HepG2 (cell line): Measurements from ENCODE around the gene FBXO10. TPM values are rescaled to one million over a fixed set of nuclear protein-coding genes. Genes with fewer than 3 reads are reported as not detected.

Experiments
- ATAC-seq: fragments of 200-7000 bp; cut with Tn5 transposase; 3 replicates; pipeline ENCODE4 v1.9.1; 2020; ENCODE audit warnings: mild to moderate bottlenecking, moderate library complexity
- BruUV-seq: library from RNA; stranded (reverse); fragments of 400-500 nt; replicated peaks from 2 replicates; lab custom pipeline; 2021; lab: Mats Ljungman, UMichigan
- CTCF ChIA-PET: fragments of 300-600 bp; formaldehyde crosslinking; extraction: SDS; loops from one replicate; lab custom pipeline; 2021; ENCODE audit warnings: low total read pairs, inconsistent platforms, low intra/inter-chr PET ratio; lab: Yijun Ruan, JAX
- POLR2A ChIA-PET: fragments of 350-600 bp; sonication (Branson Sonifier 250); formaldehyde crosslinking; loops from one replicate; lab custom pipeline; 2020; ENCODE audit warnings: antibody characterized with exemption, inconsistent platforms; lab: Yijun Ruan, JAX
- DNase-seq: peaks from one replicate; pipeline ENCODE4 v3.0.0-alpha.2; 2015; ENCODE audit warnings: low spot score
- FAIRE-seq: peaks from 3 replicates; lab custom pipeline; 2011; peaks lifted over from hg19 to GRCh38; lab: Jason Lieb, UNC
- H2AFZ ChIP-seq: one replicate; pipeline ENCODE4 v1.6.1; 2011; ENCODE audit warnings: low read length, inconsistent platforms
- H3K27ac ChIP-seq: fragments of 300-600 bp; 3 replicates; pipeline ENCODE4 v1.8.0; 2011; ENCODE audit warnings: mixed run types, mild to moderate bottlenecking, mixed read lengths, low read length, inconsistent platforms; ENCODE audit not compliant: insufficient read depth; ENCODE audit errors: extremely low read length
- H3K27me3 ChIP-seq, 2 experiments: fragments of 200-600 bp in 1 of 2; 2 replicates in 1 of 2; 3 replicates in 1 of 2; pipeline versions ENCODE4 v1.6.0 to v1.8.0; 2011; ENCODE audit warnings: low read length in 2 of 2, mild to moderate bottlenecking in 2 of 2, moderate library complexity in 2 of 2, inconsistent platforms in 1 of 2; ENCODE audit not compliant: insufficient read depth in 2 of 2, control insufficient read depth in 1 of 2
- H3K36me3 ChIP-seq, 2 experiments: fragments of 200-600 bp in 1 of 2; replicated peaks in 1 of 2; 2 replicates in 1 of 2; 3 replicates in 1 of 2; pipeline versions ENCODE4 v1.5.1 to v1.8.0; 2011; ENCODE audit warnings: low read length in 2 of 2, inconsistent platforms in 1 of 2; ENCODE audit not compliant: insufficient read depth in 2 of 2, control insufficient read depth in 1 of 2
- H3K4me1 ChIP-seq: 2 replicates; pipeline ENCODE4 v1.5.1; 2012; ENCODE audit warnings: low read length, inconsistent platforms; ENCODE audit not compliant: insufficient read depth
- H3K4me2 ChIP-seq: 2 replicates; pipeline ENCODE4 v1.6.0; 2011; ENCODE audit warnings: low read depth, low read length, inconsistent platforms
- H3K4me3 ChIP-seq, 3 experiments: fragments of 200-600 bp in 1 of 3; sonication (generic), shearing (Covaris generic) in 1 of 3; replicated peaks in 1 of 3; 2 replicates each; pipeline ENCODE4 v1.5.1; 2011 to 2016; ENCODE audit warnings: low read length in 3 of 3, inconsistent platforms in 2 of 3, low read depth in 2 of 3, mild to moderate bottlenecking in 2 of 3, control low read depth in 1 of 3, mixed read lengths in 1 of 3; ENCODE audit not compliant: insufficient read depth in 1 of 3
- H3K79me2 ChIP-seq: one replicate; pipeline ENCODE4 v1.6.1; 2011; ENCODE audit warnings: low read length, inconsistent platforms; ENCODE audit not compliant: insufficient read depth
- H3K9ac ChIP-seq: 2 replicates; pipeline ENCODE4 v1.6.0; 2011; ENCODE audit warnings: mild to moderate bottlenecking, low read depth, low read length, inconsistent platforms; ENCODE audit not compliant: insufficient read depth
- H3K9me3 ChIP-seq: 2 replicates; pipeline ENCODE4 v1.5.1; 2012; ENCODE audit warnings: mild to moderate bottlenecking, low read length
- H4K20me1 ChIP-seq: 2 replicates; pipeline ENCODE4 v1.6.0; 2011; ENCODE audit warnings: inconsistent platforms, mild to moderate bottlenecking, low read length, moderate library complexity; ENCODE audit not compliant: insufficient read depth
- AHDC1 ChIP-seq: sonication (generic); formaldehyde crosslinking; IDR thresholded peaks from 2 replicates; pipeline ENCODE4 v1.5.1; 2020; ENCODE audit warnings: mild to moderate bottlenecking, missing genetic modification reagents, borderline replicate concordance
- ETS1 ChIP-seq: sonication (generic); formaldehyde crosslinking; IDR thresholded peaks from 2 replicates; pipeline ENCODE4 v1.4.0; 2020; ENCODE audit warnings: missing genetic modification reagents
- JUNB ChIP-seq: sonication (generic); formaldehyde crosslinking; IDR thresholded peaks from 2 replicates; pipeline ENCODE4 v1.8.0; 2022; ENCODE audit warnings: missing genetic modification reagents, mild to moderate bottlenecking, borderline replicate concordance
- KAT7 ChIP-seq: IDR thresholded peaks from 2 replicates; pipeline ENCODE4 v1.6.1; 2018; ENCODE audit warnings: borderline replicate concordance, missing compliant biosample characterization
- KAT8 ChIP-seq: IDR thresholded peaks from 2 replicates; pipeline ENCODE4 v1.6.1; 2016; ENCODE audit warnings: missing genetic modification reagents, missing compliant biosample characterization
- MBNL3 ChIP-seq: fragments of 250-450 bp; sonication (Bioruptor Pico); conservative IDR thresholded peaks from 2 replicates; pipeline ENCODE4 v1.8.0; 2022; ENCODE audit warnings: mild to moderate bottlenecking, inconsistent platforms
- ONECUT2 ChIP-seq: sonication (generic); formaldehyde crosslinking; IDR thresholded peaks from 2 replicates; pipeline ENCODE4 v1.4.0; 2020; ENCODE audit warnings: missing genetic modification reagents
- RBM22 ChIP-seq: fragments of 200-400 bp; formaldehyde crosslinking; optimal IDR thresholded peaks from 2 replicates; pipeline ENCODE3; 2017; ENCODE audit warnings: mild to moderate bottlenecking, low read length, moderate library complexity
- ZNF136 ChIP-seq: sonication (generic); formaldehyde crosslinking; IDR thresholded peaks from 2 replicates; pipeline ENCODE4 v1.8.1; 2022; ENCODE audit warnings: low read depth, mild to moderate bottlenecking, moderate library complexity, missing genetic modification reagents
- ZNF17 ChIP-seq: sonication (generic); formaldehyde crosslinking; IDR thresholded peaks from 2 replicates; pipeline ENCODE4 v1.5.0; 2020; ENCODE audit warnings: mild to moderate bottlenecking, missing genetic modification reagents
- ZNF644 ChIP-seq: IDR thresholded peaks from 2 replicates; pipeline ENCODE4 v1.6.1; 2016; ENCODE audit warnings: low read depth
- ZNF784 ChIP-seq: sonication (generic); formaldehyde crosslinking; IDR thresholded peaks from 2 replicates; pipeline ENCODE4 v1.5.1; 2020; ENCODE audit warnings: missing genetic modification reagents, mild to moderate bottlenecking, borderline replicate concordance
- WGBS: methylation state at CpG from one replicate; pipeline ENCODE4 v1.1.6; 2017; ENCODE audit warnings: low lambda C conversion rate; 5-methylcytosine and 5-hydroxymethylcytosine counted together
- in situ Hi-C: cut with HindIII; loops from 2 replicates; pipeline ENCODE4 v1.10.0; 2017; ENCODE audit warnings: low pct_unique_long_range_greater_than_20kb; ENCODE audit not compliant: extremely low pct_ligation_motif_present
- intact Hi-C: fragments of 100-400 bp; cut with micrococcal nuclease; formaldehyde crosslinking; loops from one replicate; pipeline ENCODE4 v1.10.0; 2022; ENCODE audit not compliant: unreplicated experiment
- polyA plus RNA-seq, 8 experiments: library from polyadenylated mRNA; depleted of rRNA in 3 of 8; stranded (reverse) in 7 of 8; unstranded in 1 of 8; fragments of >200 nt; fragmentation: Illumina TruSeq in 4 of 8; extraction: Trizol in 4 of 8; gene quantifications; 2 replicates each; pipeline versions ENCODE4 v1.2.1 to v1.2.3, GENCODE V29; 2011 to 2016; ENCODE audit warnings: low read depth in 4 of 8, missing spikeins in 1 of 8, mixed read lengths in 1 of 8; ENCODE audit not compliant: insufficient read depth in 1 of 8
- total RNA-seq, 5 experiments: library from RNA; depleted of rRNA; stranded (reverse); fragments of >200 nt; fragmentation: Illumina TruSeq; extraction: Trizol; gene quantifications; 2 replicates each; pipeline ENCODE4 v1.2.3, GENCODE V29; 2016; ENCODE audit warnings: low read depth in 1 of 5
- TF ChIP-seq, protein P1 (sequence below): IDR thresholded peaks from 2 replicates; pipeline ENCODE4 v1.6.1; 2012; ENCODE audit warnings: inconsistent platforms
- TF ChIP-seq, protein P2 (sequence below): sonication (generic); formaldehyde crosslinking; IDR thresholded peaks from 2 replicates; pipeline ENCODE4; 2020; ENCODE audit warnings: missing genetic modification reagents, mild to moderate bottlenecking, borderline replicate concordance

Gene FBXO10
- total and polyA plus RNA-seq, 2 of the 13 experiments (the other 11 are each of a cell fraction or from before 2014, with no cell fraction given), result 3.1 to 5.1 TPM

DNA sequence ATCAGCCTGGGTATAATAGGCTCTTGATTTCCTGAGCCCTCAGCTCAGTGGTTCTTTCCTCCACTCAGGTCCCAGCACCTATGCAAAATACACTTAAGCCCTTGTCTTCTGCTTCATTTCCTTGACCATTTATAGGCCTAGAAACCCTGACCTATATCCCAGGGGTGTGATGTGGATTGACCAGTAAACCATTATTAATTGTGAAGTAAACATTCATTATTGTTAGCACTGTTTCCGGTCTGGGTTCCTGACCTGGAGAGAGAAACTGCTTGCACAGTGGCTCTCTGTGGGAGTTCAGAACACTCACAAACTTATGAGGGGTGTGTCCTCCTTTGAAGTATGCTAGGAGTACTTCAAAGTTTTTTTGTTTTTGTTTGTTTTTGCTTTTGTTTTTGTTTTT lies 35.8 kb upstream of the FBXO10 start:
- no peak for DNase-seq
- CTCF ChIA-PET, result no interaction called here

More for the DNA sequence above, 35.8 kb upstream of the FBXO10 start:
- Histone ChIP-seq H3K79me2 (no peaks in the 10 kb centered on the region), H2AFZ (no peak overlapping the region), H3K9me3 (no peaks in the 10 kb centered on the region), H3K4me1 (no peaks in the 10 kb centered on the region), H3K9ac (no peak overlapping the region), H3K27me3 (peaks cover 0 to 25% of the 10 kb centered on the region in 2 experiments; a peak in 3 of 5 replicates), H3K27ac (no peak overlapping the region), H3K4me2 (no peak overlapping the region), H4K20me1 (no peaks in the 10 kb centered on the region), H3K4me3 (no peak overlapping the region), H3K36me3 (no peaks in the 10 kb centered on the region)
- WGBS, result 40% methylated on average over 1 of the region's 1 CpG
- POLR2A ChIA-PET, result no interaction called here
- in situ Hi-C loops, result no loop called here
- intact Hi-C loops, result no loop called here
- ATAC-seq (no peak), FAIRE-seq (no peak)
- TF ChIP-seq ZNF784 (CRISPR knock-in tag) (no peak), MBNL3 (no peak), ZNF644 (CRISPR knock-in tag) (no peak), AHDC1 (no peak), KAT7 (no peak), ONECUT2 (no peak), ZNF17 (CRISPR knock-in tag) (no peak), JUNB (no peak), RBM22 (no peak), ETS1 (no peak), KAT8 (CRISPR knock-in tag) (no peak), ZNF136 (CRISPR knock-in tag) (no peak)
- TF ChIP-seq, protein P1, sequence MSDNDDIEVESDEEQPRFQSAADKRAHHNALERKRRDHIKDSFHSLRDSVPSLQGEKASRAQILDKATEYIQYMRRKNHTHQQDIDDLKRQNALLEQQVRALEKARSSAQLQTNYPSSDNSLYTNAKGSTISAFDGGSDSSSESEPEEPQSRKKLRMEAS, result no peak
- TF ChIP-seq, protein P2, sequence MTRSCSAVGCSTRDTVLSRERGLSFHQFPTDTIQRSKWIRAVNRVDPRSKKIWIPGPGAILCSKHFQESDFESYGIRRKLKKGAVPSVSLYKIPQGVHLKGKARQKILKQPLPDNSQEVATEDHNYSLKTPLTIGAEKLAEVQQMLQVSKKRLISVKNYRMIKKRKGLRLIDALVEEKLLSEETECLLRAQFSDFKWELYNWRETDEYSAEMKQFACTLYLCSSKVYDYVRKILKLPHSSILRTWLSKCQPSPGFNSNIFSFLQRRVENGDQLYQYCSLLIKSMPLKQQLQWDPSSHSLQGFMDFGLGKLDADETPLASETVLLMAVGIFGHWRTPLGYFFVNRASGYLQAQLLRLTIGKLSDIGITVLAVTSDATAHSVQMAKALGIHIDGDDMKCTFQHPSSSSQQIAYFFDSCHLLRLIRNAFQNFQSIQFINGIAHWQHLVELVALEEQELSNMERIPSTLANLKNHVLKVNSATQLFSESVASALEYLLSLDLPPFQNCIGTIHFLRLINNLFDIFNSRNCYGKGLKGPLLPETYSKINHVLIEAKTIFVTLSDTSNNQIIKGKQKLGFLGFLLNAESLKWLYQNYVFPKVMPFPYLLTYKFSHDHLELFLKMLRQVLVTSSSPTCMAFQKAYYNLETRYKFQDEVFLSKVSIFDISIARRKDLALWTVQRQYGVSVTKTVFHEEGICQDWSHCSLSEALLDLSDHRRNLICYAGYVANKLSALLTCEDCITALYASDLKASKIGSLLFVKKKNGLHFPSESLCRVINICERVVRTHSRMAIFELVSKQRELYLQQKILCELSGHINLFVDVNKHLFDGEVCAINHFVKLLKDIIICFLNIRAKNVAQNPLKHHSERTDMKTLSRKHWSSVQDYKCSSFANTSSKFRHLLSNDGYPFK, result no peak
- BruUV-seq, result no TSS peak
